Central memory CD4-positive, alpha-beta T cell (primary cell): Measurements from ENCODE around the gene DLG2.
"Not testable (repeated sequence)": the region's sequence is repeated elsewhere in the genome, so short reads cannot be mapped to it uniquely, and the experiment has no call there.

Experiments used
- DNase-seq: peaks from one replicate; pipeline ENCODE4 v3.0.0; 2022

Gene DLG2

DNA sequence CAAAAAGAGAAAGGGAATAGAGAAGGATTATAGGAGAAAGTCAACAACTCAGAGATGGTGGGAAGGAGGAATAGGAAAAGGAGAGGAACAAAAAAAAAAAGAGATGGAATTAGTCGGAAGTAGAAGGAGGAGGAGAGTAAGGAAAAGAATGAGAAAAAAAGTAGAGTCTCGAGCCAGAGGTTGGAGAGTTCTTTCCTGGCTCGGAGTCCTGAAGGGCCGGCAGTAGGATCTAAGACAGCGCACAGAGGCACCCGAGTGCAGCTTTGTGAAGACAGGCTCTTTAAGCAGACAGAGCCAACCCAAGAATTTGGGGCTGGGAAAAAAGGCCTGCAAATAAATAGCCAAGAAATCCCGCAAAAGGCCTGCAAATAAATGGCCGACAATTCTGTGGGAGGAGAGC lies 2170.6 kb downstream of the DLG2 start:
- DNase-seq: no peak

- DNase-seq: no peak
Measured at GRCh38 chr11:83456075-83456474, 2171.1 kb downstream of the DLG2 start.

DNA sequence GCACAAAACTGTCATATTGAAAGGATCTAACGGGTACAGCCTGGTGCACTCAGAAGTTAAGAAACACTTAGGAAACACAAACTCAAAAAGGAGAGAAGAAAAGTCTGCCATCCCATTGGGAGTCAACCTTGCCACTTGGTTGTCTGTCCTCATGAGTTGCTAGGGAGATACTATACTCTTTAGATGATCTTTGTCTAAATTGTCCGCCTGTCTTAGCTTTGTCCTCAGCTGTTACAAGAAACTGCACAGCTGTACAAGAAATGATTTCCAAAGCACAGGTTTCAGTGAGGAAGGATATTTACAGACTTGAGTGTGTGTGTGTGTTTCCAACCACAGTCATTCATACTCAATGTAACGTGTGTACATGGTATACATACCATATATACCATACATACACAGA lies 2171.8 kb downstream of the DLG2 start:
- DNase-seq: no peak

- DNase-seq: no peak
Measured at GRCh38 chr11:83454674-83455073, 2172.5 kb downstream of the DLG2 start.

DNA sequence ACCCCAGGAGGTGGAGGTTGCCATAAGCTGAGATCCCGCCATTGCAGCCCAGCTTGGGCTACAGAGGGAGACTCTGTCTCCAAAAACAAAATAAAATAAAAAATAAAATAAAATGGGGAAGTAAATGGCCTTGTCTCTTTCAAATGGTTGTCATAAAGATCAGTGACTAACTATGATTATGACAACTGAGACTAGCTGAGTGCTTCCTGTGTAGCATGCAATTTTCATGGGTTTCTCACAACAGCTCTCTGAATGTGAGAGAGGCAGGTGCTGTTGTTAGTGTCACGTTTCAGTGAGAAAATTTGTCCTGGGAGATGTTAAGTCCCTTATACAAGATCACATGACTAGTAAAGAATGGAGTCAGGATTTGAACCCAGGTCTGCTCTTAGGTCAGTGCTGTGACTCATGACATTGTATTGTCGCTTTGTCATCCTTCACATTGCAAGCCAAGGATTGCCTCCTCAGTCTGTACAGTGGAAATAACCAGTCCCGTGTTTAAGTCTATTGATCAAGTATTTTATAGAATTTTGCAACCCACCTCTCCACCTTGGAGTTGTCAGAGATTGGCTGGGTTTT lies 2177.7 kb downstream of the DLG2 start:
- no peak for DNase-seq

DNA sequence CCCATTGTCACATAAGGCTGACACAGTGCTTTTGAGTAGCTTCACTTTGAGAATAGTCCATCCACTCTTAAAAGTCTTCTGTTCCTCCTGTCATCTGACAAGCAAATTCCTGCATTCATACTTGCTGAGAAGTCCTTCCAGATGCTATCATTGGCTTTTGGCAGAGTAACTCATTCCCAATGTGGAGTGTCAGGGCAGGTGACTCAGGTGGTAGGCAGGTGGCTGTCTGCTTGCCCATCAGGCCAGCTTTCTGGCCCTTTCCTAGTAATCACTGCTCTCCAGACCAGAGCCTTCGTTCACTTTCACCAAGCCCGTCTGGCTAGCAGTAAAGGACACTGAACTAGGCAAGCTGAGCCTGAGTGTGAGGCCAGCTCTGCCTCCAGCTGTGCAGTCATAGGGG lies 2178.5 kb downstream of the DLG2 start:
- DNase-seq: no peak

GRCh38 chr11:83443880-83444279 lies 2183.3 kb downstream of the DLG2 start:
- not testable (repeated sequence) for DNase-seq

DNA sequence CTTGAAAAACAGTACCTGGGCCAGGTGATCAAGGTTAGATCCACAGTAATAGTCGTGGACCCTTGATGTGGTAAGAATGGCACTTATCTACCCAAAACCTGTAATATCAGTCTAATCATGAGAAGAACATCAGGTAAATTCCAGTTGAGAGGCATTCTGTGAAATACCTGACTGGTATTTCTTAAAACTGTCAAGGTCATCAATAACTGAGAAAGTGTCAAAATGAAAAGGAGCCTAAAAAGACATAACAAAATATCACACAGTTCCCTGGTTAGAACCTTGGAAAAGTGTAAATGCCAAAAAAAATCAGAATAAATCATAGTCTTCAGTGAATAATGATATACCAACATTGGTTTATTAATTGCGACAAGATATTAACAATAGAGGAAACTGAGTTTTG lies 2185.5 kb downstream of the DLG2 start:
- DNase-seq: no peak

- no peak for DNase-seq
Measured at GRCh38 chr11:83441171-83441570, 2186.0 kb downstream of the DLG2 start.

DNA sequence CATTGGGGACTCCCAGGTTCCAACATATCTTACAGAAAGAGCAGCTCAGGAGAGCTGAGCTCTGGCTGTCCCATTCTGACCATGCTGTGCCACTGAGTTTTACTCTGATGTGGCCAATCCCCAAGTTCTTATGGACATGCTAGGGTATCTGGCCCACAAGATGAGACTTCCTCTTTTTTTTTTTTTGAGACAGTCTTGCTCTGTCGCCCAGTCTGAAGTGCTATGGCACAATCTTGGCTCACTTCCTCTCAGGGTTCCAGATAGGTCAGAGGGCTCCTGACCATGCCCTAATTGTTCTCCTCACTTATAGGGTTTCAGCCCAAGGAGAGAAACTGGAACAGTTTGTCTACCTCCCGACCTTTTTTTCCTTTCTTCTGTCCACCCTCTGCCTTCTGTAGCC lies 2188.7 kb downstream of the DLG2 start:
- DNase-seq: no peak

DNA sequence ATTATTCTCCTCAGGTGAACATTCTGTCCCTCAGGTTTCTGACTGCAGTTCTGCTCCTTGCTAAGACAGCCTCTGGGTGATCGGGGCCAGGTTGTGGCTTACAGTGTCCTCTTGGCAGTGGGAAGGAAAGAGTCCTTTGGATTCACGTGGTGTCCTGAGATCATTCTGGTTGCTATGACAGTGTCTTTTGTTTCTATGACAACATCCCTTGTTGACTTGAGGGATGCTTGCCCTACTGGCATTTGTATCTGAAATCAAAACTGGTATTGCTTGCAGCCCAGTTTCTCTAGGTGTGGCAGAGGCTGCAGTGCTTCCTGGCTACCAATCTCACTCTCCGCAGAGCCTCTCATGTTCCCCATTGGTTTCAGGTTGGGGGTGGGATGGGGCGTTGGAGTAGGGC lies 2189.2 kb downstream of the DLG2 start:
- DNase-seq: no peak

DNA sequence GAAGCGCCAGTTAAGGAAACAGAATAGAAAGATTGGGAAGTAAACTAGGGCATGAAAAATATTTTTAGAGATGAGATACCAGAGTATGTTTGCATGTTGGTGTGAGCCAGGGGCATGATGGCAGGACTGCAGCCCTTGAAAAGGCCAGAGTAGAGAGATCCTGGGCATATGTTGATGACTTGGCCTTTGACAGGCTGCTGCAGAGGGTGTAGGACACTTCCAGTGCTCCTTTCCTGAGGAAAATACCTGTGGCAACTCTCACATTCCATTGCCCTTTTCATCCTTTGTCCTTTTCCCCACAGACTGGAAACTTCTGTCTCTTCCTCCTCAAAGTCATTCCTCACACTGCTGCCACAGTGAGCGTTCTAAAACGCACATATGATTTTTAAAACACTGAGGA lies 2190.3 kb downstream of the DLG2 start:
- DNase-seq: no peak

DNA sequence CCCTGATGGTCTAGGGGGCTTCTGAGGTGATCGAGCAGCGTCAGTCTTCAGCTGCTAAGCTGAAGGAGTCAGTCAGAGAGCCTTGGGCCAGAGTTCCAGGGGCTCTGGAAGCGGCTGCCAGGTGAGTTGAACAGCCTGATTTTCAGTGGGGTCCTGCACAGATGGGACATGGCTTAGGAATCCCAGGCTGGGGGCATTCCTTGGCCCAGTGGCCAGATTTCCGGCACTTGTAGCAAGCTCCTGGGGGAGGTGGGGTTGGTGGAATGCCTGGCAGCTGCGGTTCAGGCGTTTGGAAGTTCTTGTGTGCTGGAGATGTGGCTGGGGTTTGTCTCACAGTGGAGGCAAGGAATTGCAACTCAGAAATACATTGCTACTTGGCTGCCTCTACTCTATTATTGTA lies 2192.3 kb downstream of the DLG2 start:
- DNase-seq: not testable (repeated sequence)

DNA sequence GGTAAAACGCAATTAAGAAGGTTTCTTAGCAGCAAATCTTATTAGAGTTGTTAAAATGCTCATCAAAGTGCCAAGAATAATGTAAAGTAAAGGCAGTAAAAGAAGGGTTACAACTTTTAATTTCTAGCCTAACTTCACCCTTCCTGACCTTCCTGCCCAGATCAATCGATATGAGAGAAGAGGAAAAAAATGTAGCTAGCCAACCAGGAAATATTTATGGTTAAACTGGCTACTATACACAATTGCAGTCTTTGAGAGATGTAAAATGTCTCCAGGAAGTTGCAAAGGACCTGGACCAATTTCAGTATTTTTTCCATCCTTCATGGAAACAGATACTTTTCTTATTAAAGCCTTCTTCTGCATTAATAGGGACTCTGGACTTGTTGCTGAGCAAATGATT lies 2199.2 kb downstream of the DLG2 start:
- DNase-seq: no peak

DNA sequence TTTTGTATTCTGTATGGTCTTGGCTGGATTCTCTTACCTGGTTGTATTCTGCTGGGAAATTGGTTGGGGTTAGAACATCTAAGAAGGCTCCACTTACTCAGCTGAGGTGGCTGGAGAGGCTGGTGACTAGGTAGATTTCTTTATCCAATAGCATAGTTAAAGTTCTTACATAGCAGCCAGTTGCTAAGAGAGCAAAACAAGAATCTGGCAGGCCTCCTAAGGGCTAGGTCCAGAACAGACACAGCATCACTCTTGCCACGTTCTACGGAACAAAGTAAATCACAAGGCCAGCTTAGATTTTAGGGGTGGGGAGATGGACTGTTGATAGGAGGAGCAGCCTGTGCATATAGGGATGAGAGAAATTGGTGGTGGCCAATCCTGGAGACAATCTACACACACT lies 2199.6 kb downstream of the DLG2 start:
- DNase-seq: no peak

DNA sequence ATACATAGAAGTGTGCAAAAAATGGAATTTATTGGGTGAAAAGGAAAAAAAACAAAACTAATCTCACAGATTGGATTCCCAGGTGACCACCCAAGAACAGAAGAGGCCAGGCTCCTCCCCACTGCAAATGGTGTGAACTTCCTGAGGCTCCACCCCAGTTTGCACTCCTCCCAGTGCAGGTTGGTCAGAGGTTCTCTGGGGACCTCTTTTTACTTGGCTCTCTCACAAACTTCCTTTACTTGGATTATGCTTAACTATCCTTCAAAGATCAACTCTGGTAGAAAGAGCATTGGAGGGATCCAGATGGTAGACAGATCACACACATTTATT lies 2202.0 kb downstream of the DLG2 start:
- no peak for DNase-seq

- DNase-seq: no peak
Measured at GRCh38 chr11:83424376-83425136, 2202.6 kb downstream of the DLG2 start.

GRCh38 chr11:83422641-83423040 lies 2204.5 kb downstream of the DLG2 start:
- not testable (repeated sequence) for DNase-seq

DNA sequence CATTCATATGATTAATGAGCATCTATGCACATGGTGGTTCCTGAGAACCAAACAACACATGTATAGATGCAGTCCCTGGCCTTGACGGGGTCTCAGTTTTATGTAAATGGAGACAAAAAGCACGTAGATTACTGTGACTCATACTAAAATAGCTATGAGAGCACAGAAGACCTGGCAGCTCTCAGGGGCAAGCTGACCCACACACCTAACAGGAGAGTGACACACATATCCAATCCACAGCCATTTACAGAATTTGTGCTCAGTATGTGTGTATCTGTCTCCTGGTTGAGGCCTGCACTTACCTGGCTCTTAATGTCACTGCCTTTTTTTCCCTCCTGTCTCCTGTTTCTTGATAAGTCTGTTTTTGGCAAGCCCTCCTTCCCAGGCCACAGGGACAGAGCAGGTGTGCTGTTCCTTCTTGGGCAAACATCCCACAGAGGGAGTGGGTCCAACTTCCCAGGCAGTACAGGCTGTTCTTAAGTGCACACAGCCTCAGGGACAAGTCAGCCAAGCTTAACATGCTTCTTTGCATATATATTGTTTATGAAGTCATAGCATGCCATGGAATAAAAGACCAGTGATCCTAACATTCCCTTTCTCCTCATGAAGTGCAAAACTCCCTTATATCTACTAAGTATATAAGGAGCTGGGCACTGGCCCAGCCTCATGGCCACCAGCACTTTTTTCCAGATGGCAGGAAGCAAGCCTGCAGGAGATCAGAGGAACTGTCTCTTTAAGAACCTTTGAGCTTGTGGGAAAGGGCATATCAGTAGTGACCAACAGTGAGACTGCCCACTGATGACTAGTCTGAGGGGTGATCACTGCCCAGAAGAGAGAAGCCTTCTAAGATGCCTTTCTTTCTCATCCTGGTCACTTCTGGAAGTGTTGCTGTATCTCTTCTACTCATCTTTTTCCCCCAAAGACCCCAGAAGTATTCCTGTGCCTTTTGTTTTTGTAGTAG lies 2216.3 kb downstream of the DLG2 start:
- no peak for DNase-seq

GRCh38 chr11:83409891-83410290 lies 2217.3 kb downstream of the DLG2 start:
- DNase-seq: no peak

DNA sequence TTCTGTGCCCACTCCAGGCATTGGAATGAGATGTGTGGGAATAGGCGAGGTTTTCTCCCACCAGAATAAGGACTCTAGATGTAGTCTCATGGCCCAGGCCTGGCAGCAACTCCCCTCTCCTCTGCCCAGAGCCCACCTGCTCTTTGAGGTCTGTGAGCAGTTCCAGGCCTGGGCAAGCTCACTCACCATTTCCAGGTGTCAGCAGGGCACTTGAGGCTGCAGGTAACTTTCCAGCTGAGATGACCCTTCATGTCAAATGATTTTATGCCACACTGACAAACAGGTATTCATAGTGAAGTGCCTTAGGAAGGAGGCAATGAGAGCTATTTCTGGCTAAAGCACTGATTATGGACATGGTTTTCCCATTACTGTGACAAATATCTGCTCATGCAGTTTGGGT lies 2217.7 kb downstream of the DLG2 start:
- no peak for DNase-seq

- no peak for DNase-seq
Measured at GRCh38 chr11:83408946-83409345, 2218.2 kb downstream of the DLG2 start.
